ENCODE measurements around the gene SAMD9.

SAMD9 gene

GRCh38 chr7:93150200-93150835, 32.5 kb upstream of the SAMD9 start:
- TF ChIP-seq CTCF (conservative IDR thresholded peaks at IDR 0.05; ENCODE audit: low read length), result no peak
- DNase-seq (ENCODE audit: low read depth), result peak; percentile 39

GRCh38 chr7:93148727-93149126, 30.9 kb upstream of the SAMD9 start:
- H3K4me3 ChIP-seq (ENCODE audit: low read length), result no peak overlapping the region; the same call in 1 of the 2 replicates
- TF ChIP-seq CTCF (conservative IDR thresholded peaks at IDR 0.05; ENCODE audit: low read length), result no peak

More at GRCh38 chr7:93150200-93150835, 32.5 kb upstream of the SAMD9 start:
- H3K4me3 ChIP-seq (ENCODE audit: low read length), result no peak overlapping the region

GRCh38 chr7:93148144-93148543, 30.4 kb upstream of the SAMD9 start, which contains the start of gene SAMD9L:
Gene SAMD9L, minus strand, starts transcription at chr7:93148385. Its CDS starts 12,414 bp downstream, at chr7:93135971.
- peak within 1 kb of the TSS; percentile 66 for H3K4me3 ChIP-seq (ENCODE audit: low read length)
- peak; percentile 25 for DNase-seq (ENCODE audit: low read depth)

More at GRCh38 chr7:93148727-93149126, 30.9 kb upstream of the SAMD9 start:
- no peak for DNase-seq (ENCODE audit: low read depth)

GRCh38 chr7:93147363-93147762, 29.6 kb upstream of the SAMD9 start:
- TF ChIP-seq CTCF (conservative IDR thresholded peaks at IDR 0.05; ENCODE audit: low read length), result no peak
- peak; percentile 56 for DNase-seq (ENCODE audit: low read depth)
- peak overlapping the region; percentile 66 for H3K4me3 ChIP-seq (ENCODE audit: low read length)

More at GRCh38 chr7:93148144-93148543, 30.4 kb upstream of the SAMD9 start, which contains the start of gene SAMD9L:
- no peak for TF ChIP-seq CTCF (conservative IDR thresholded peaks at IDR 0.05; ENCODE audit: low read length)

- no peak for TF ChIP-seq CTCF (conservative IDR thresholded peaks at IDR 0.05; ENCODE audit: low read length)
- no peak for DNase-seq (ENCODE audit: low read depth)
- H3K4me3 ChIP-seq (ENCODE audit: low read length), result peak overlapping the region; percentile 66
Measured at GRCh38 chr7:93146472-93147141, 28.8 kb upstream of the SAMD9 start.

- H3K4me3 ChIP-seq (ENCODE audit: low read length), result no peak overlapping the region
- TF ChIP-seq CTCF (conservative IDR thresholded peaks at IDR 0.05; ENCODE audit: low read length), result no peak
- DNase-seq (ENCODE audit: low read depth), result no peak
Measured at GRCh38 chr7:93146036-93146435, 28.3 kb upstream of the SAMD9 start.

GRCh38 chr7:93145354-93145753, 27.6 kb upstream of the SAMD9 start:
- H3K4me3 ChIP-seq (ENCODE audit: low read length), result no peak overlapping the region
- DNase-seq (ENCODE audit: low read depth), result no peak
- TF ChIP-seq CTCF (conservative IDR thresholded peaks at IDR 0.05; ENCODE audit: low read length), result no peak

All from AG10803 (cell line).